Stimulated activated CD4-positive, alpha-beta T cell treated with anti-CD3 and anti-CD28 coated beads, TNF-alpha, amount 100 ng/mL, for 4 hours (primary cell): Measurements from ENCODE around the gene AP4M1.
A peak's percentile ranks its signal among the peaks of the same experiment; 100 is the strongest.

Experiments used
- DNase-seq, 3 experiments: peaks; one replicate each; pipeline ENCODE4 v3.0.0-alpha.2; 2020; ENCODE audit warnings: low read depth in 3 of 3

The AP4M1 gene

DNA sequence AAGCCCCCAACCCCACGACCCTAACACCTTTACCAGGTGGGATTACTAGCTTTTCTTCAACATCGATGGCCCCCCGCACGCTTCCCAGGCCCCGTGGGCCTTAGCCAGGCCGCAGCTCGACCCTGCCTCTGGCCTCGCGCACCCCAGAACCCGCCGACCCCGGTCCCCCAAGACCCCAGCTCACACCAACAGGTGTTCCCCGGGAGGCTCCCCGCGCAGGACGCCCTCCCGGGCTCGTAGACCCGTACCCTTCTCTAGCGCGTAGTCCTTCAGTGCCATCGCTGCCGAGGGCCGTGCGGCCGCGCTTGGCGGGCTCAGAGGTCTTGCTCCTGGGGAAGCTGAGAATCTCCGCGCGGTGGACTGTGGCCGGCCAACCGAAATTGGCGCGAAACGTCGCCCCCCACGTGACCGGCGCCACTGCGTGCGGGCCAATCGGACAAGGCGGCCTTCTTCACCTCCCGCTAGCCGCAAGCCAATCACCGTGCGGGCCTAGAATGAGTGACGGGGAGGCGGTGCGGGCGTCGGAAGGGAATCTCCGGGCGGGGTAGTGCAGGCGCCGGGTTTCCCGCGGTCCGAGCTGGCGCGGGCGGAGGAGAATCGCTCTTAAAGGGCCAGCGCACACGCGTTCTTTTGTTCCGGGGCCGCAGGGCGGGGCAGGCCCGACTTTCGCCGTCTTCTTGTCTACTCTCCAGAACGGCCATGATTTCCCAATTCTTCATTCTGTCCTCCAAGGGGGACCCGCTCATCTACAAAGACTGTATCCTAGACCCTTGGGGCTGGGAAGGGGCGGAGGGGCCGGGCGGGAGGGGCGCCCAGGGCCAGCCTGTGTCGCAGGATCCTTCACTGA is at the start of gene AP4M1, which contains the start of gene MCM7:
AP4M1 (plus strand) TSS at position 628 of the 847 bp plus-strand sequence; CDS start at position 700, 72 bp downstream.
MCM7 (minus strand) TSS at position 382 of the 847 bp plus-strand sequence; CDS start at position 279, 103 bp downstream.
- DNase-seq: peak; percentile 90 to 92 (median 90)

DNA sequence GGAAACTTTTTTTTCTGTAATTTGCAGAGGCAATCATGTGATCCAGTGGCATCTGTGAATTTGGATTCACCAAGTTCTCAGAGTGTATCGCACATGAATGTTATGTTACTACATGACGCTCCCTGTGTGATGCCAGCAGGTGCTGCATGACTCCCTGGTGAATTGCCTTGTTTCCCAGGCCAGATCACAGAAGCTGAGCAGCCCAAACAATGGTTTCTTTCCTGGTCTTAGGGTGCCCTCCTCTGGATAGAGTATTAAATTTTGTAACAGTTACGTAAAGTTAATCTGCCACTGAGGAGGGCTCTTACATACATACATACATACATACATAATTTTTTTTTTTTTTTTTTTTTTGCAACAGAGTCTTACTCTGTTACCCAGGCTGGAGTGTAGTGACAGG is 48.2 kb upstream of the AP4M1 start:
- DNase-seq: no peak

DNA sequence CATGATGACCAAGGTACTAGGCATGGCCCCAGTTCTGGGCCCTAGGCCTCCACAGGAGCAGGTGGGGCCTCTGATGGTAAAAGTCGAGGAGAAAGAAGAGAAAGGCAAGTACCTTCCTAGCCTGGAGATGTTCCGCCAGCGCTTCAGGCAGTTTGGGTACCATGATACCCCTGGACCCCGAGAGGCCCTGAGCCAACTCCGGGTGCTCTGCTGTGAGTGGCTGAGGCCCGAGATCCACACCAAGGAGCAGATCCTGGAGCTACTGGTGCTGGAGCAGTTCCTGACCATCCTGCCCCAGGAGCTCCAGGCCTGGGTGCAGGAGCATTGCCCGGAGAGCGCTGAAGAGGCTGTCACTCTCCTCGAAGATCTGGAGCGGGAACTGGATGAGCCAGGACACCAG is 44.4 kb upstream of the AP4M1 start:
- no peak for DNase-seq

GRCh38 chr7:100059251-100059739 is 42.1 kb upstream of the AP4M1 start:
- DNase-seq: no peak

DNA sequence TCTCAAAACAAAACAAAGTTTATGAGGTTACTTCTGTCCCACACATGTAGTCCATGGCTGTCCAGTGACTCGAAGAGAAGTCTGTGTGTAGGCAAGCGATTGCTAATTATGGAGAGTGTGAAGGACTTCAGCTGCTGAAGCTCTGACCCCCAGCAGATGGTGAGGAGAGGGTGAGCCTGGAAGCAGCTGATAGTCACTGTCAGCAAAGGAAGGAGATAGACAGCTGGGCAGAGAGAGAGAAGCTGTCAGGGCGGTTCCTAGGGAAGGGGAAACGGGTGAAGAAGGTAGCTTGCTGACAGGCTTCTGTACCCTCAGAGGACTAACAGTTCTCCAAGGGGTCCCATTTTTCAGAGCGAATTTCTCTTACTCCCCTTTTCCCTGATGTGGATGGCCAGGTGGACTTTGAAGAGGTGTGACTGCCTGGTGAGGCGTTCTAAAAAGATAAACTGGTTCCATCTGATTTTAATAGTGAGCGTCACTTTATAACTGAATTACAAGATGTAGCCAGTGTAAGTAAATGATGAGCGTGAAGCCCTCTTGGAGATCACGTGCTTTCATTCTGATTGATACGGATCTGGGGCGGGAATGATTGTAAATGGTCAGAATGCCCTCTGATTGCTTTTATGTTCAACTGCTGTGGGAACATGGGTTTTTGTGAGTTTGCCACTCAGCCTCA is 39.8 kb upstream of the AP4M1 start:
- no peak for DNase-seq

- DNase-seq: no peak
Measured at GRCh38 chr7:100063376-100063775, 38.1 kb upstream of the AP4M1 start.

- DNase-seq: no peak
Measured at GRCh38 chr7:100064162-100064561, 37.3 kb upstream of the AP4M1 start.

GRCh38 chr7:100065452-100066186 is 35.8 kb upstream of the AP4M1 start:
- no peak for DNase-seq

- no peak for DNase-seq
Measured at GRCh38 chr7:100066953-100067352, 34.5 kb upstream of the AP4M1 start.

DNA sequence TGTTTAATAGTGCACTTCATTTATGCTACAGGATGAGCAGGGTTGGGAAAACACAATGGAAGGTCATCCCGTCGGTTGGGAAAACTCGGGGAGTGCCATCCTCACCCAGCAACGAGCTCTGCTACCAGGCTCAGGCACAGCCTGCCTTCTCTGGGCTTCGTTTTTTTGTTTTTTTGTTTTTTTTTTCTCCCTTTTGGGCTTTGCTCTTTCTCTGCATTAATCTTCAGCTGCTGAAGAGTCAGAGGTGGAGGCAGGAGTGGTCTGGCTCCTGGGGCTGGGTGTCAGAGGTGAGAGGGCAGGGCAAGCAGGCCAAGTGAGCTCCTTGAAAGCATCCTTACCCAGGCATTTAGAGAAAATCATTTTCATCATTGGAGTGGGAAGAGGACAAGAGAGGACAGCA is 31.5 kb upstream of the AP4M1 start:
- no peak for DNase-seq

- no peak for DNase-seq
Measured at GRCh38 chr7:100071018-100071723, 30.3 kb upstream of the AP4M1 start.

- DNase-seq: no peak
Measured at GRCh38 chr7:100072462-100072861, 29.0 kb upstream of the AP4M1 start.

DNA sequence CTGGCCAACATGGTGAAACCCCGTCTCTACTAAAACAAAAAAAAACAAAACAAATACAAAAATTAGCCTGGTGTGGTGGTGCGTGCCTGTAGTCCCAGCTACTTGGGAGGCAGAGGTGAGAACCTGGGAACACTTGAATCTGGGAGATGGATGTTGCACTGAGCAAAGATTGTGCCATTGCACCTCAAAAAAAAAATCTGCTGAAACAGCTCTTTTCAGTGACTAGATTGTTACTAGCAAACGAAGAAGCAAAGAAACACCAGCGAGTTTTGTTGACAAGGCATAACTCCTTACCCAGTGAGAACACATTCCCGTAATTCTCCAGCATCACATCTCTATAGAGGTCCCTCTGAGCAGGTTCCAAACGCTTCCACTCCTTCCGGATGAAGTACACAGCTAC is 26.6 kb upstream of the AP4M1 start:
- no peak for DNase-seq

- DNase-seq: no peak
Measured at GRCh38 chr7:100075418-100075817, 26.0 kb upstream of the AP4M1 start.

DNA sequence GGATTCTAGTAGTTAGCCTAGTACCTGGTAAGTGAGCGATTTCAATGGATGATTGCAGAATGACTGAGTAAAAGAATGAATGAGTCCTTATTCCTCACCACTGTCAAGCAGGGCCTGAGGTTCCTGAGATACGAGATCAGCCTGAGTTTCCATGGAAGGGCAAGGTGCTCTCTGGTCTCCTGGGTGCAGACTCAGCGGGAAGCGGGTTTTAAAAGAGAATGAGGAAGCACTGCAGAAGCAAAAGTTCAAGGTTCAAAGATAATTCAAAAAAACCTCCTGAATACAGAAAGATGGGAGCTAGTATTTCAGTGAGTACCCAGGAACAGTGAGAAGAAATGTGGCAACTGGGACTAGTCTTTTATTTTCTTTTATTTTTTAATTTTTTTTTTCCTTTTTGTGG is 24.2 kb upstream of the AP4M1 start:
- no peak for DNase-seq

GRCh38 chr7:100079024-100079560 is 22.4 kb upstream of the AP4M1 start:
- DNase-seq: no peak

DNA sequence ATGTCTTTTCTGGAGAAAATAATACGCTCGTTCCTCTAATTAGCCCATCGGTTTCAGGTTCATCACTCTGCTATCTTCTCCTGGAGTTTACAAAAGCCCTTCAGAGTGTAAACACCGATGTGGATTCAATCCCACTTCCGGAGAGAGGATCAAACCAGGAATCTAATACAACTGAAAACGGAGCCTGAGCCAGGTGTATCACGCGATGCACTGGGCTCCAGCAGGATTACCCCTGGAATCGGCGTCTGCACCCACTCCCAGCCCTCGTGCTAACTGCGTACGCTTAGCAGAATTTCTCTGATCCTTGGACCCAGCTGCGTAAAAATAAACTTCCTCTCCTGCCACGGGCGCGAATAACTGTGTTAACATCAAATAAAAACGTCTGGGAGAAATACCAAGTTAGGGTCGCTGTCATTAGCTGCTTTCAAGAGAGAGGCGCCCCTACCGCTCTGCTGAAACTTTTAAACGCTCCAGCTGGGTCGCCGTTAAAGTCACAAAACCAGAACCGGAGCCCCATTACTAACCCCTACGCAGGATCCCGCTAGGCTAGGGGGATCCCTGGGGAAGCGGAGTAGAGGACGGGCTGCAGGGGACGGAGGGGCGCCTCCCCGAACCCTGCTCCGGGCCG is 20.4 kb upstream of the AP4M1 start:
- no peak for DNase-seq

DNA sequence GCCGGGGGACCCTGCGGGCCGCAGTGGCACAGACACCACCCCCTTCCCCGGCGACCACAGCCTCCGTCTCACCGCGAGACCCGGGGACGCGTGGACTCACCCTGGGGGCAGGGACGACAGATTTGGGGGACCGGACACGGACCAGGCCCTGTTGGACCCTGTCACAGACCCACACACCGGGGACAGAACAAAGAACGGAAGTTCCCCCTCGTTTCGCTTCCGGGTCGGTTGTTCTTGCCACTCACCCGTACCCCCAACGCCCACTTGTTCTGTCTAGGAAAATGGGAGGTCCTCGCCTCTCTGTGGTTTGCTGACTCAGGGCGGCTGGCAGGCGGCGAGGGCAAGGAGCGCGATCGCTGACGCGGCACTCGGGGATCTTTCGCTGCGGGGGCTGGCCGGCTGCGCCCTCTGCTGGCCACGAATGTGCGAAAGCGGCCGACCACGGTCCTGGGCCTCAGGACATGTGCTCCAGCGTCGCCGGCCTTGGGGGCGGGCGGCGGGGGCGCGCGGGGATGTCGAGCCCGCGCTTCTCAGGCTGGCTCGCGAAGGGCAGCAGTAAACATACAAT is 19.8 kb upstream of the AP4M1 start, which contains the start of gene ZNF3:
ZNF3 (minus strand) TSS at position 189 of the 568 bp plus-strand sequence. CDS start 4,366 bp downstream, outside the sequence.
- peak; percentile 92 to 97 (median 95) for DNase-seq

DNA sequence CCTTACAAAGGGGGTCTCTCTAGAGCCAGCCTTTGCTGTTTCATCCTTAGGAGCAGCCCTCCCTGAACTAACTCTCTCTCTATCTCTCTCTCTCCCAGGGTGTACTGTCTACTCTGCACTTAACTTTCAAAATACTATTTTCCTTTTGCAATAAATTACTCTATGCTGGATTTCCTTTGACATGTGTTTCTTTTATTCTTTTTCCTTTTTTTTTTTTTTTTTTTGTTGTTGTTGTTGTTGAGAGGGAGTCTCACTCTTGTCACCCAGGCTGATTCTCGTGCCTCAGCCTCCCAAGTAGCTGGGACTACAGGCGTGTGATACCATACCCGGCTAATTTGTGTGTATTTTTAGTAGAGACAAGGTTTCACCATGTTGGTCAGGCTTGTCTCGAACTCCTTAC is 18.5 kb upstream of the AP4M1 start:
- DNase-seq: no peak

- DNase-seq: no peak
Measured at GRCh38 chr7:100085515-100085914, 15.9 kb upstream of the AP4M1 start.
